Fibroblast of skin of right quadriceps (primary cell): Measurements from ENCODE around the gene NTMT1.
A peak's percentile ranks its signal among the peaks of the same experiment; 100 is the strongest.
"Not testable (repeated sequence)": the region's sequence is repeated elsewhere in the genome, so short reads cannot be mapped to it uniquely, and the experiment has no call there.

Source experiments
- DNase-seq: peaks from one replicate; pipeline ENCODE4 v3.0.0-alpha.2; 2013

The NTMT1 gene

DNA sequence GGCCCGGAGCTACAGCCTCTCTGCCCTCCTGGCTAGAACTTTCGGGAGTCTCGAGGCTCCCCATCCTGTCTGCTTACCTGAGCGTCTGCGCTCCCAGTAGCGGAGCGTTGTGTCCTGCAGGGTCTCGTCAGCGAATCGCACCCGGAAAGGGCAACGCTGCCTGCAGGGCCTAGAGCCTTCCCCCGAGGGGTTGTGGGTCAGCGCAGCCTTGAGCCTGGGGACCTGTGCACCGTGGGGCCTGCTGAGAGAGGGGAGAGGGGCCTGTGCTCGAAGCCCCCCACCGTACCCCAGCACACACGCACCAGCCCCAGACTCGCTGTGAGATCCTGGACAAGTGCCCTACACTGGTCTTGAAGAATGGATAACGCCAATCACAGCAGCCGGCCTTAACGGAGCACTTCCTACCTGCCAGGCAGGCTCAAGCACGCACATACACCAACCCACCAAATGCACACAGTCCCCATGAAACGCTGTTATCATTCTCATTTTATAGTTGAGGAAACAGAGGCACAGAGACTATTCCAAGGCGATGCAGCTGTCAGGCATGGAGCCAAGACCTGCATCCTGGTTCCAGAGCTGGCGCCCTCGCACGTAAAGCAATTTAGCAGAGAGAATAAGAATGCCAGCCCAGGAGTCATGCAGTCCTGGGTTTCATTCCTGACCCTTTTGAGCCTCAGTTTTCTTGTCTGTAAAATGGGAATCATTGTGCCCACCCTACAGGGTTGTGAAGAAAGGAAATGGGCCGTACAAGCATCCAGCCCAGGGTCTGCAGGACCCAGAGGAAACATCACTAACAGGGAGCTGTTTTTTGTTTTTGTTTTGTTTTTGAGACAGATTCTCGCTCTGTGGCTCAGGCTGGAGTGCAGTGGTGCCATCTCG lies 10.3 kb upstream of the NTMT1 start:
- no peak for DNase-seq

DNA sequence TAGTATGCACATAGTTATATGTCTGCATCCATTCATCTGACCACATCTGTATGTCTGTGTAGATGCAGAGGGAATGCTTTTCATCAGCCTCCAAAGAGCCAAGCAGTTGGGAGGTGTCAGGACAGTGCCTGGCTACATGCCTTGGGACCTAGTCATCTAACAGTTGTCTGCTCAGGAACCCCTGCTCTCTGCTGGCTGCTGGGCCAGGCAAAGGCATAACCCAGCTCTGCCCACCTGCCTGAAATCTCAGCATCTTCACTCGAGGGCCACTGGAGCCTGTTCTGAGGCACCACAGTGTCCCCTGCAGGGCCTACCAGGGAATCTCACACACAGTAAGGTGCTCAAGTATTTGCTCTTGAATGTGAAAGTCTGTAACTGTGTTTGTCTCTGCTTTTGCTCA lies 8.8 kb upstream of the NTMT1 start:
- DNase-seq: peak; percentile 80

DNA sequence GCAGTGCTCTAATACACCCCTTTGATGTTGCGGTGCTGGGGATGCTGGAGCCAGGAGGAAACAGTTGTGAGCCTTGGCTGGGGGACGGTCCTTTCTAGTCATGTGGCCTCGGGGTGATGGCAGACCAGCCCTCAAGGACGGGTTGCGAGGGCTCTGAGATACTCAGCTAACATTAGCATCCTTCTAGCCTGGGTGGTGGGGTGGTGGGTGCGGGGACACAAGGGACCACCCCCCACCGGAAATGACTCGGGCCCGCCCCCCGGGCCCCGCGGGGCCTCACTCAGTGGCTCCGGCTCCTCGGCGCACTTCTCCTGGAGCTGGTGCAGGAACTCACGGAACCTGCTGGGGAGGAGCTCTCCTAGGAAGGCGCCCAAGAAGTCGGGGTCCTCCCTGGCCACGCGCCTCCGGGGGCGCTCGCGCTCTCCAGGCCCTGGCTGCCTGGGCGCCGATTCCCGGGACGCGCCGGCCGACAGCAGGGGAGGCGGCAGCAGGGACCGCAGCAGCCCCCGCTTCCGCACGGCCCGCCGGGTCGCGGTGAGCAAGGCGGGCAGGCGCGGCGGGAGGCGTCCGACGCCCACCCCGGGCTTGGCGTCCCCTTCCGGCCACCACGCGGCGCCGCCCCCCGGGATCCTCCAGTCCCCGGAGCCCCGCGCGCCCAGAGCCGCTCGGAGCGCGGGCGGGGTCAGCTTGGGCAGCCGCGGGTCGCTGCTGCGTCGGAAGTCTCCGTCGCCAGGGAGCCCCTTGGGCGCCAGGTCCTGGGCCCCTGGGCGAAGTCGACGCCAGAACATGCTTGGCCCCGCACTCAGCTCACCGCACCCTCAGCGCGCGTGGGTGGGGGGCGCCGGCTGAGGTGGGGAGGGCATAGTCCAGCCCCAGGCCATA lies 5.9 kb upstream of the NTMT1 start:
- peak; percentile 56 for DNase-seq

DNA sequence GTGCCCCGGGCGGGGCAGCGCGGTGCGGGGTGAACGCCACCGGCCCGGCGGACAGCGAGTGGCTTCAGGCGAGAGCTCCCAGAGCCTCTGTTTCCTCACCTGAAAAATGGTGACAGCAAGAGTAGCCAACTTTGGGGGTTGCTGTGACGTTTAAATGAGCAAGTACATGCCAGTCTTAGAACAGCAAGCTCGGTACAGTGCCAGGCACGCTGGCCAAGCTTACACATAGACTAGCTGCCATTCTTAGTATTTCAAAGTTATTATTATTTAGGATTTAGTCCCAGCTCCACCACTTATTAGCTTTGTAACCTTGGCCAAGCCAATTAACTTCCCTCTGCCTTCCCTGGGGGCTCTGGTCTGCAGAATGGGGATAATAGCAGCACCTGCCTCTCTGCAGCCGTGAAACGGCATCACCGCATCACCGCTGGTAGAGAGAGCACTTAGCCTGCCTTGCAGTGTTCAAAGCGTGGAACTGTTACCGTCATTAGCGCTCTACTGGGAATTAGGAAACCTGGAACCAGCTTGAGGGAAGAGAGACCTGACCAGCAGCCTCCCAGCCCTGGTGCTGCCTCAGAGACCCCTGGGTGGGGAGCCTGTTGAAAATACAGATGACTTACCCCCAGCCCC lies 5.2 kb upstream of the NTMT1 start, which contains the start of gene C9orf50:
TSS of gene C9orf50 (minus strand) at position 433 of the 627 bp plus-strand sequence. CDS start 527 bp downstream, outside the sequence.
- no peak for DNase-seq

DNA sequence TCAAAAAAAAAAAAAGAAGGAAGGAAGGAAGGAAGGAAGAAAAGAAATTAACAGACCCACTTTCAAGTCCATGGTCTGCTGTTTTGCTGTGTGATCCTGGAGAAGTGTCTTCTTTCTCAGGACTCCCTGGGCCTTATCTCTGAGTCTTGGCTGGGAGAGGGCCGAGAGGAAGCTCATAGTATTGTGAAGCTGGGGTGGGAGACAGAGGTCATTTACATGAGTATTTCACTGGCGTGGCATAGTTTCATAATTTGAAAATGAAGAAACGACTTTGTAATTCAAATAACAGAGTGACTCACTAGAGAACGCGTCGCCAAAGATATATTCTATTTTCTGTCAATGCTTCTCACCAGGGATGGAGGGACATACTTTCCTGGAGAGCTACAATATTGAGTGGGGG lies 2.6 kb upstream of the NTMT1 start:
- DNase-seq: peak; percentile 73

DNA sequence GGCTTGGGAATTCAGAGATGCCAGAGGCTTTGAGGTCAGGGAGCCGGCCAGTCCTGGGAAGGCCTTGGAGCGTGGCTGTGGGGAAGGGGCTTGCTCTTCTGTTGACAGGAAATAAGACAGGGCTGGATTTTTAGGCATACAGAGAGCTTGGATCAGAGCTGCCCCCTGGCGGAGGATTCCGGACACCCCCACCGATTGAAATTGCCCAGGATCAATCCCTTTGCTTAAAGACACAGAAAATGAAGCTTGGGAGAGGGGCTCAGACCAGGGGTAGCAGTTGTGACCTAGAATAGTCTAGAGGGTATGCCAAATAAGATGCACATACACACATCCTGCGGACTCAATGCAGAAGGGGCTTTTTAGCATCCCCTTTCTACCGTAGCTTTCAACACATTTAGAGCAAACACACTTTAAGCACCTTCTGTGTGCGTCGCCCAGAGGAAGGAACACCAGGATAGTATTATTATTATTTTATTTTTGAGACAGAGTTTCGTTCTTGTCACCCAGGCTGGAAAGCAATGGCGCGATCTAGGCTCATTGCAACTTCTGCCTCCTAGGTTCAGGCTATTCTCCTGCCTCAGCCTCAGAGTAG lies 1.7 kb upstream of the NTMT1 start:
- peak; percentile 56 for DNase-seq

DNA sequence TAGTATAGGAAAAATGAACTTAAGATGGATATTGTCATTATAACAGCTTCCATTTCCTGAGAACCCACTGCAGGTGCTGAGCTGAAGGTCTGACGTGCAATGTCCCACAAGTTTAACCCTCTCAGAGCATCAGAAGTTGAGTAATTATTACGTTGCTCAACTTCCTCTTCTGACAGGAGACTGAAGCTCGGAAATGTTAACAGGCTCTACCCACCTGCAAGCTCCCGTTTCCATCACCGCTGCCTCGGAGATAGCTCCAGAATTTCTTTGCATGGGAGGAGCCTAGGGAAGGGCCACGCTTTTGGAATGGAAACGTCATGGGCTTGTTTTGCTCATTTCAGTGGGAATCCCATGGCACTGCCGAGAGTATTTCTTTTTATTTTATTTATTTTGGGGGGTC lies 1.0 kb upstream of the NTMT1 start:
- DNase-seq: peak; percentile 18

DNA sequence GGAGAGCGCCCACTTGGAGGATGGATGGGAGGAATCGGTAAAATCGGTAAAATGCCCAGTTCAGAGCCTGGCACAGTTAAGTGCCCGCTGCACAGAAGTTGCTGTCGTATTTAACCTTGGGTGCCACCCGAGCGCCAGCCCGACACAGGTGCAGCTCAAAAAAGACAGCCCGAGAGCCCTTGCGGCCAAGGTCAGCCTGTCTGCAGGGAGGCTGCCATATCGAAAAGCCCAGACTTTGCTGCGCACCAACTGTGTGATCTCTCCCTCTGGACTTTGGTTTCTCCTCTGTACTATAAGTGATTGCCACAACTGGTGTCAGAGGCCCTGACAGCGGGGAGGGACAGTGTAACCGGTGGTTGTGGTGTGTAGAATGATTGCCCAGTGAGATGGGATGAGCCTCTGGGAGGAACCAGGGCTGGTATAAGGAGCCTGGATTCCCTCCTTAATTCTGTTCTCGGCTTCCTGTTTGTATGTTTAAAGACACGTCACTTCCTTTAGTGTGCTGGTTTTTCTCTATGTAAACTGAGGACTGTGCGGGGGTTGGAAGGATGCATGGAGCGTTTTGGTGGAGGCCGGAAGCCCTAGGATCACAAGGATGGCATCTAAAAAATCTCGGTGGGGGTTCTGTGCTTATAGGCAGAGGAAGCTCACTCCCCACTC lies 792 bp downstream of the NTMT1 start:
- DNase-seq: peak; percentile 93

DNA sequence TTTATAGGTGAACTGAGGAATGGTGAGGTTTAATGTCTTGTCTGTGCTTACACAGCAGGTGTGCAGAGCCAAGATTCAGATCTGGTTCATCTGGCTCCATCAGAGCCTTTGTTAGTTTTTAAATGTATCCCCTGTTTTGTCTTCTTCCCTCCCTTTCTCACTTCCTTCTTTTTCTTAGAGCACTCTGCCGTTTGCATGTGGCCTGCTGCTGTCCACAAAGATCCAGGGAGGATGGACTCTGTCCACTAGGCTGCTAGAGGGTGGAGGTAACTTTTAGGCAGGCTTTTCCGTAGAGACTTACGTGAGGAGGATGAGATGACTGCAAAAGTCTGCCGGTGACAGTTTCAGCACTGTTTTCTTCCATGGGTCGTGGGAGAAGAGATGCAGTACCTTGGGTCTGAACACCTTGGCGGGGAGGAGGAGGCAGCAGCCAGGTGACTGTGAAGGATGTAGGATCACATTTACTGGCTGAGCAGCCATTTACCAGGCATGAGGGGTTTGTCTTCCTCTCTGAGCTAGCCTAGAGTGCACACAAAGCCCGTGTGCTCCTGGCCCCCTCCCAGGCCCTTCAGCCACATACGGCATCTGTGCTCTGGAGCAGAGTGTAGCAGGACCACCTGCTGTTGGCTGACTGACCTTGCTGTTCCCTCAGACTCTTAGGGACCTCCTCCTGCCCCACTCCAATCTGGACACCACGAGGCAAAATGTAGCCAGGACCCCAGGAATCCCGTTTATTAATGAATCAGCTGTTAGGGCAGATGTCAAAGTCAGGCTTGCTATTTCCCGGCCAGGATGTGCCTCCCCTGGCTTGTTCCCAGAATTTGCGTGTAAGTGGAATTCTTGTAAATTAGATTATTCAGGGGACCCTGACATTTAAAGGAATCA lies 1.8 kb downstream of the NTMT1 start:
- peak; percentile 58 for DNase-seq

DNA sequence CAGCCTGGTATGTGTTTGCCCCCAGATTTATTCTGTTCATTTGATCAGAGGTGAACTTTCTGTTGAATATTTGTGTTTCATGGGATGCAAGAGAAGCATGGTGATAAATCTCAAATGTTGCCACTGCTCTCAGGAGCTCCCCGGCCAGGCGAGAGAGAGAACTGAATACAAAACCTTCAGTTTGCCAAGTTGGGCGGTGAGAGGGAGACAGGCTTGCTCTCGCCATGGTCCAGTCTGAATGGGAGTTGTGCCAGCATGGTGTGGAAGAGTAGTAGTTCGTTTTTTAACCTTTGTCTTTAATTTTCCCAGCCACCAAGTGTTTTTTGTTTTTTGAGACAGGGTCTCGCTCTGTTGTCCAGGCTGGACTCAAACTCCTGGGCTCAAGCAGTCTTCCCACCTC lies 2.7 kb downstream of the NTMT1 start:
- no peak for DNase-seq

DNA sequence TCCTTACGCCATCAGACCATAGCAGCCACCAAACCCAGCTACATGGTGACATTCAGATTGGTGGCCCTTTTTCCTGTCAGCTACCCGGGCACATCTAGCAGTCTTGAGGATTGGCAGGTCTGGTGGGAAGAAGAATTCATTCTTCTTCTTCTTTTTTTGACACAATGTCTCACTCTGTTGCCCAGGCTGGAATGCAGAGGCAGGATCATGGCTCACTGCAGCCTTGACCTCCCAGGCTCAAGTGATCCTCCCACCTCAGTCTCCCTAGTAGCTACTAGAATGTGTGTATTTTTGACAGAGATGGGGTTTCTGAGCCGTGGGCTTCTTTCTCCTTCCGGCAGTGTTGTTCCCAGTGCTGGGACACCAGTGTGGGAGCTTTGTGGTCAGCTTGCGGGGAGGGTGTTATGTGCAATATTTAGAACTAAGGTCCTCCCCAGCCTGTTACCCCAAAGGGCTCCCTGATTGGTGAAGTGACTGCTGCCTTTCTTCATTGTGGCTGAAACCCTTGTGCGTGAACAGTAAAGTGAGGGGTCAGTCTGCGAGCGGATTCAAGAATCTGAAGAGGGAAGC lies 3.4 kb downstream of the NTMT1 start:
- DNase-seq: no peak

DNA sequence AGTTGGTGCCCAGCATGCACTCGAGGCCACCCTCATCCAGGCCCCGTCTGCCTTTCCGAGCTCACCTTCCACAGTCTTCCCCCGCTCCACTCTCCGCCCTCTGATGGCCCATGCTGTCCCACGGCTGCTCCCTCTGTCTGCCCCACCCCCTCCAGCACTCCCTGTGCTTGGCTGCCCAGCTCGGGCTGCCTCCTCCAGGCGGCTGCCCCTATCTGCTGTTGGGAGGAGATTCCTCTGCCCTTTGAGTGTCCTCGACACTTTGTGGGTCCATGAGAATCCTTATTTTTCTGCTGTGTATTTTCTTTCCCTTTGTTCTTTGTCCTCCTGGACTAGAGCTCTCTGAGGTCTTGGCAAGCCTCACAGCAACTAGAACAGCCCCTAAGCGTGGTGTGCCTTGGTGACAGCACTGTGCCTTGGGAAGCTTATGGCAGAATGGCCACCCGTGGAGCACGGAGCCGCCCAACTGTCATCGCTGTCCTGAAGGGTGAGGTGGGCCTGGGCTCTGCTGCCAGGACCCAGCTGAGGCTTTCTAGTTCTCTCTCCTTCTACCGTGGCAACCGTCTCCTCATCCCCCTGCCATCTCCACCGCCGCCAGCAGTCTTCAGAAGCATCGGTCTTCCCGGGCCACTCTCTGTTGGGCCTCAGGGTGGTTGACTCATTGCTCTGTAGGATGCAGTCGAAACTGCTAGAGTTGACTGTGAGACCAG lies 5.2 kb downstream of the NTMT1 start:
- DNase-seq: peak; percentile 32

DNA sequence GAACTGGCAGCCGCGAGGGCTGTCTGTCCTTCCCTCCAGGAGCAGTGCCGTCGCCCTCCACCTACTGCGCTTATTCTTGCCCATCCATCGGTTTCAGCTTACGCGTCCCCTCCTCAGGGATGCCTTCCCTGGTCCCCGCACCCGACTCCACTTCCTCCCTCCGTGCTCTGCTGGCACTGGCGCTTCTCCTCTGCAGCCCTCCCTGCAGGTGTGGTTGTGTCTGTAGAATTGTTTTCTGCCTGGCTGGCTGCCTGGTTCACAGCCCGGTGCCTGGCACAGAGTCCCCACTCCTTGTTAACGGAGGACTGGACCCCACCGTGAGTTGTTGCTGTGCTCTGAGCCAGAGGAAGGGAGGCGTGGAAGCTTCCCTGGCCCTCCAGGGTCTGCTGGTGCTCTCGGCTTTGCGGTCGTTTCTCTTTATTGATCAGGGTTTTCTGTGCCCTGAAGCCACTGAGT lies 5.7 kb downstream of the NTMT1 start:
- DNase-seq: no peak

DNA sequence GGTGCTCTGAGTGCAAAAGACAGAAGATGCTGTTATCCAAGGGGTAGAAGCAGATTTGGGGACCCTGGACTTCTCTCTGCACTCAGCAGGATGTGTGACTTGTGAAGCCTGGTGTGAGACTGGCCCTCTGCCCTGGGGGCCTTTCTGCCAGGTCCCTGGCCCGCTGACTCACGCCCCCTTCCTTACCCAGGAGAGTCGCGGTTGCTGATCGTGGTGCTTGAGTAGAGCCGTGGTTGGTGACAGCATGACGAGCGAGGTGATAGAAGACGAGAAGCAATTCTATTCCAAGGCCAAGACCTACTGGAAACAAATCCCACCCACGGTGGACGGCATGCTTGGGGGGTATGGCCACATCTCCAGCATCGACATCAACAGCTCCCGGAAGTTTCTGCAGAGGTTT lies 6.5 kb downstream of the NTMT1 start:
- peak; percentile 28 for DNase-seq

DNA sequence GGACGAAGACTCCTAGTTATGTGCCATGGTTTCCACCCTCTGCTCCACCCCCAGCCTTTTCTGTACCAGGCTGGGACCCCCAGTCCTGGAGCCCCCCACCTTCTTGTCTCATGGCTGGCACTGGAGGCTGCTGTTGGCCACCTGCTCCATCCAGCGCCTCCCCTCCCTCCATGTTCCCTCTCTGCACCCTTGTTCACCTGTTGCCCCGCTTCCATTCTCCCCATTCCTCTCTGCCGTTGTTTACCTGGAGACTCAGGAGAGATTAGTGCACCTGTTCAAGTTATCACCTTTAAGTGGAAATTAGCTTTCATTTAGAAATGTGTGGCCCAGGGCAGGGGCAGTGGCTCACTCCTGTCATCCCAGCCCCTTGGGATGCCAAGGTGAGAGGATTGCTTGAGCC lies 7.2 kb downstream of the NTMT1 start:
- no peak for DNase-seq

DNA sequence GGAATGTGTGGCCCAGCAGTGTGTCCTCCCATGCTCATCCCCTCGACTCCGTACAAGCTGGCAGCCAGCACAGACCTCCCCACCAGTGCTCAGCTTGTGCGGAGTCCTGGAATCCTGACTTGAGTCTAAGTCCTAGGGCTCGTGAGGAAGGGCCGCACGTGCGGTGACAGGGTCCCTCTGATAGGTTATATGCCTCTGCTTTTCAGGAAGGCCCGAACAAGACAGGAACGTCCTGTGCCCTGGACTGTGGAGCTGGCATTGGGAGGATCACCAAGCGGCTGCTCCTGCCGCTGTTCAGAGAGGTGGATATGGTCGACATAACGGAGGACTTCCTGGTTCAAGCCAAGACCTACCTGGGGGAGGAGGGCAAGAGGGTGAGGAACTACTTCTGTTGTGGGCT lies 7.9 kb downstream of the NTMT1 start:
- DNase-seq: no peak

DNA sequence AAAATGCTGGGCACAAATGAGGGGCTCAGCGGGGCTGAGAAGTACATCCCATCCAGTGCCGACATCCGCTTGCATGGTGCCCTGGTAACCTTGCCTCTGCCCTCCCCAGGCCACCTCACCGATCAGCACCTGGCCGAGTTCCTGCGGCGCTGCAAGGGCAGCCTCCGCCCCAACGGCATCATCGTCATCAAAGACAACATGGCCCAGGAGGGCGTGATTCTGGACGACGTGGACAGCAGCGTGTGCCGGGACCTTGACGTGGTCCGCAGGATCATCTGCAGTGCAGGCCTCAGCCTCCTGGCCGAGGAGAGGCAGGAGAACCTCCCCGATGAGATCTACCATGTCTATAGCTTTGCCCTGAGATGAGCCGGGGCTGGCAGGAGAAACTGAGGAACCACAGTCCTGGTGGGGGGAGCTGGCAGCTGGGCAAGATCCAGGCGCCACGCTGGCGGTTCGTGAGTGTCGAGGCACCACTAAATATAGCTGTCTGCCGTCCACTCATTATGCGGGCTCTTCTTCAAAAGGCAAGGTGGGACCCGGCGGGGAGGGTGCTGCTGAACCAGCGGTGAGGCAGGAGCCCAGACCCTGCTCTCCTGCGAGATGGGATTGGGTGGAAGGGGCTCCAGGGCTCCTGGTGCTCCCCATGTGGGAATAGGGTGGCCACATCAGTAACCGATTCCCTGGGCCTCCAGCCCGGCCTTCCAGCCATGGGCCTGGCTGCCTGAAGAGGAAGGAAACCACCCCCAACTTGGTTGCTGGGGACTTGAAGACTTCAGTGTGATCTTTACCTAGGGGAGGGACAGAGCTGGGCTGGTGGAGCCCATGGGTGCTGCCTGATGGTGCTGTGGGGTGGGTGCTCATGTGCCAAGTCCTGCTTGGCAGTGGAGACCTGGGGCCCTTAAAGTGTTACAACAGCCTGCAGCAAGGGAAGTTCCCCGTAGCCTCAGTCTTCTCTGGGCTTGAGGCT lies 9.4 kb downstream of the NTMT1 start:
- DNase-seq: no peak

DNA sequence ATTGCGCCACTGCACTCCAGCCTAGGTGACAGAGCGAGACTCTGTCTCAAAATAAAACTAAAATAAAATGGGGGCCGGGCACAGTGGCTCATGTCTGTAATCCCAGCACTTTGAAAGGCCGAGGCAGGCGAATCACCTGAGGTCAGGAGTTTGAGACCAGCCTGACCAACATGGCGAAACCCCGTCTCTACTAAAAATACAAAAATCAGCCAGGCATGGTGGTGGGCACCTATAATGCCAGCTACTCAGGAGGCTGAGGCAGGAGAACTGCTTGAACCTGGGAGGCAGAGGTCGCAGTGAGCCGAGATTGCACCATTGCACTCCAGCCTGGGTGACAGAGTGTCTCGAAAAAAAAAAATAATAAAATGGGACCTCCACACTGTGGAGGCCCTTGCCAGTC lies 10.4 kb downstream of the NTMT1 start:
- not testable (repeated sequence) for DNase-seq

DNA sequence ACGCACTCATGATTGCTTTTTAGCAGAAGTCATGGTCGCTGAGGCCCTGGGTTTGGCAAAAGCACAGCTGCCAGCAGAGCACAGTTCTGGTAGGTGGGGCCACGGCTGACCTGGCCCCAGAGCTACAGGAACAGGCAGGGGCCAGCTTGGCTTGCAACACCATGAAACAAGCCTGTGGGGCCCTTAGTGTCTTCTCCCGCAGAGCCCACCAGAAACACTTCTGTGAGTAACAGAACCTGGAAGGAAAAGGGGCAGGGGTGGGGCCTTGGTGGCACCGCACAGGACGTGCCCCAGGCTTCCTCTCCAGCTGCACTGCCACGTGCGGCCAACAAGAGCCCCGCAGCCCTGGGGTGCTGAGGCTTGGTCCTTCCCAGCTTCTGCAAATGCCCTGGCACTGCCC lies 11.1 kb downstream of the NTMT1 start:
- DNase-seq: no peak
